ENCODE data around the gene SFTPD. TPM values are rescaled to one million over a fixed set of nuclear protein-coding genes. Genes with fewer than 3 reads are reported as not detected.

SFTPD gene
- total and polyA plus RNA-seq, 10 donors = 0.15 to 0.33 (median 0.19) TPM; not detected in 7

- intact Hi-C loops (cut with DNase I; ENCODE audit: low total_unique reads) = no loop called here
- Histone ChIP-seq H3K27me3 (replicated peaks in 1 of 7) (peaks cover 0 to 78% (median 36%) of the 10 kb centered on the region in 7 donors), H3K4me1 (peaks cover 3 to 24% (median 21%) of the 10 kb centered on the region in 6 donors), H3K27ac (peak overlapping the region in 1 of 8 donors; percentile 48), H3K36me3 (no peaks in the 10 kb centered on the region), H3K4me3 (peak overlapping the region in 7 of 8 donors; percentile 40 to 79 (median 51)), H3K9me3 (no peaks in the 10 kb centered on the region)
- WGBS, 5 donors = 4 to 19% (median 9%) methylated on average over 6 to 25 of the region's 25 CpGs
- TF ChIP-seq POLR2AphosphoS5 (IDR thresholded peaks at IDR 0.05) (no peak), POLR2A (IDR thresholded peaks at IDR 0.05) (no peak), CTCF (IDR thresholded peaks at IDR 0.05 in 8 of 11, conservative IDR thresholded peaks at IDR 0.05 in 3 of 11) (no peak)
- DNase-seq = no peak
These were observed 33.5 kb upstream of the SFTPD start for GRCh38 chr10:79982362-79982800.

GRCh38 chr10:79981450-79982361 is 32.8 kb upstream of the SFTPD start:
- no peak for TF ChIP-seq POLR2A (IDR thresholded peaks at IDR 0.05)
- TF ChIP-seq POLR2AphosphoS5 (IDR thresholded peaks at IDR 0.05) = peak in 1 of 3 donors; percentile 18
- no peak for TF ChIP-seq CTCF (IDR thresholded peaks at IDR 0.05 in 8 of 11, conservative IDR thresholded peaks at IDR 0.05 in 3 of 11)
- Histone ChIP-seq H3K4me3 (peak overlapping the region; percentile 34 to 79 (median 48)), H3K9me3 (peaks cover 0 to 6% (median 3%) of the 10 kb centered on the region in 8 donors), H3K36me3 (no peaks in the 10 kb centered on the region), H3K27ac (peak overlapping the region in 3 of 8 donors; percentile 21 to 49 (median 48)), H3K27me3 (replicated peaks in 1 of 7) (peaks cover 0 to 74% (median 36%) of the 10 kb centered on the region in 7 donors), H3K4me1 (peaks cover 3 to 24% (median 21%) of the 10 kb centered on the region in 6 donors)
- intact Hi-C loops (cut with DNase I; ENCODE audit: low total_unique reads) = no loop called here
- no peak for DNase-seq
- 1% methylated on average over 36 to 89 of the region's 89 CpGs for WGBS, 5 donors

GRCh38 chr10:79980711-79981110 is 31.8 kb upstream of the SFTPD start:
- DNase-seq = no peak
- TF ChIP-seq POLR2AphosphoS5 (IDR thresholded peaks at IDR 0.05) (no peak), CTCF (IDR thresholded peaks at IDR 0.05 in 8 of 11, conservative IDR thresholded peaks at IDR 0.05 in 3 of 11) (no peak), POLR2A (IDR thresholded peaks at IDR 0.05) (no peak)
- WGBS, 5 donors = 81 to 94% (median 85%) methylated on average over 3 of the region's 3 CpGs
- Histone ChIP-seq H3K4me3 (no peak overlapping the region), H3K4me1 (peaks cover 3 to 24% (median 21%) of the 10 kb centered on the region in 6 donors), H3K9me3 (peaks cover 0 to 15% (median 10%) of the 10 kb centered on the region in 8 donors), H3K27ac (no peak overlapping the region), H3K27me3 (replicated peaks in 1 of 7) (peaks cover 0 to 64% (median 36%) of the 10 kb centered on the region in 7 donors), H3K36me3 (no peaks in the 10 kb centered on the region)
- intact Hi-C loops (cut with DNase I; ENCODE audit: low total_unique reads) = no loop called here

Data from spleen (tissue), 11 donors.